ENCODE results near the gene GCLM. TPM values are rescaled to one million over a fixed set of nuclear protein-coding genes. Genes with fewer than 3 reads are reported as not detected.

GCLM gene
- total and polyA plus RNA-seq, 2 of the 4 experiments (the other 2 are of a cell fraction), result 15.5 to 20.1 TPM

DNA sequence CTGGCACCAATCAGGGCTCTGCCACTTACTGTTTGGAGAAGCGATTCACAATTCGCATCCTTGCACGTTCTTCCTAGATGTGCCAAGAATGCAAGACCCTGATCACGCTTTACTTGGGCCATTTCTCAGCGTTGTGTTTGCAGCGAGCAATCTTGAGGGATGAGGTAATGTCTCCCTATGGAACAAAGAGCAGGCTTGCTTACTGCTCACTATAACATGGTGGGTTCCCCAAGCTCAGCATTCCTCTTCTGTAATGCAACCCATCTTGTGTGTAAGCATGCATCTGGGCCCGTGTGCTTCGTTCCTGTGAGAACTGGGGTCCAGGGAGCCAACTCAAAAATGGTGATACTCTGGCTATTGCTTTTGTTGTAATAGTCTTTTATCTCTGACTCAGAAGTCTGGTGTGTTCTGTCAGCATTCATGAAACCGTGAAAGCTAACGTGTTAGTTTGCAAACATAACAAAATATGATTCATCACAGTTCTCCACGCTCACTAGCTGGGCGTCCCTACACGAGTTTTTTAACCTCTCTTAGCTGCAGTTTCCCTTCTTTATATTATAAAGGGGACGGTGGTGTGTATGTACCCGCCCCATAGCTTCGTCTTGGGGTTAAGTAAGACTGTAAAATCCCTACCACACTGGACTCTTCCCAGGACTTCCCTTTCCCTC lies 63.6 kb downstream of the GCLM start:
- peak overlapping the region; percentile 47 for H3K4ac ChIP-seq (ENCODE audit: low read depth, low read length)
- peak overlapping the region; percentile 41; the same call in 1 of the 2 replicates for H2AK5ac ChIP-seq (ENCODE audit: low read depth, low read length)
- no peaks in the 10 kb centered on the region for H3K27me3 ChIP-seq (ENCODE audit: control insufficient read depth, insufficient read depth, low read length)
- TF ChIP-seq RAD21 (IDR thresholded peaks at IDR 0.05; ENCODE audit: low read length) (no peak), POLR2A (IDR thresholded peaks at IDR 0.05; ENCODE audit: low read depth, low read length) (no peak), MAZ (IDR thresholded peaks at IDR 0.05; ENCODE audit: borderline replicate concordance, low read depth, low read length) (no peak), RFX5 (IDR thresholded peaks at IDR 0.05; ENCODE audit: low read depth, low read length) (no peak), FOS (IDR thresholded peaks at IDR 0.05; ENCODE audit: low read depth, low read length) (peak; percentile 75), CHD1 (IDR thresholded peaks at IDR 0.05; ENCODE audit: low read depth, low read length) (no peak), MXI1 (IDR thresholded peaks at IDR 0.05; ENCODE audit: borderline replicate concordance, low read depth, low read length) (peak; percentile 68), SMC3 (IDR thresholded peaks at IDR 0.05; ENCODE audit: low read depth, low read length) (no peak), BHLHE40 (IDR thresholded peaks at IDR 0.05; ENCODE audit: low read depth, low read length) (peak; percentile 92), CEBPB (IDR thresholded peaks at IDR 0.05; ENCODE audit: low read depth, low read length) (peak; percentile 67), MAFK (IDR thresholded peaks at IDR 0.05; ENCODE audit: low read depth, low read length) (peak; percentile 54)
- TF ChIP-seq, protein P1, sequence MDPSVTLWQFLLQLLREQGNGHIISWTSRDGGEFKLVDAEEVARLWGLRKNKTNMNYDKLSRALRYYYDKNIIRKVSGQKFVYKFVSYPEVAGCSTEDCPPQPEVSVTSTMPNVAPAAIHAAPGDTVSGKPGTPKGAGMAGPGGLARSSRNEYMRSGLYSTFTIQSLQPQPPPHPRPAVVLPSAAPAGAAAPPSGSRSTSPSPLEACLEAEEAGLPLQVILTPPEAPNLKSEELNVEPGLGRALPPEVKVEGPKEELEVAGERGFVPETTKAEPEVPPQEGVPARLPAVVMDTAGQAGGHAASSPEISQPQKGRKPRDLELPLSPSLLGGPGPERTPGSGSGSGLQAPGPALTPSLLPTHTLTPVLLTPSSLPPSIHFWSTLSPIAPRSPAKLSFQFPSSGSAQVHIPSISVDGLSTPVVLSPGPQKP (IDR thresholded peaks at IDR 0.05; ENCODE audit: borderline replicate concordance, low read depth, low read length), result no peak
- TF ChIP-seq, protein P2, sequence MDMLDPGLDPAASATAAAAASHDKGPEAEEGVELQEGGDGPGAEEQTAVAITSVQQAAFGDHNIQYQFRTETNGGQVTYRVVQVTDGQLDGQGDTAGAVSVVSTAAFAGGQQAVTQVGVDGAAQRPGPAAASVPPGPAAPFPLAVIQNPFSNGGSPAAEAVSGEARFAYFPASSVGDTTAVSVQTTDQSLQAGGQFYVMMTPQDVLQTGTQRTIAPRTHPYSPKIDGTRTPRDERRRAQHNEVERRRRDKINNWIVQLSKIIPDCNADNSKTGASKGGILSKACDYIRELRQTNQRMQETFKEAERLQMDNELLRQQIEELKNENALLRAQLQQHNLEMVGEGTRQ (IDR thresholded peaks at IDR 0.05; ENCODE audit: low read depth, low read length), result no peak
- ChIA-PET POLR2A (ENCODE audit: unreplicated experiment) (no interaction called here), CTCF (interaction anchor here (0.9 to 1.2 kb wide), 4 partner anchors 31 to 490 kb away, joined by 3 to 9 read pairs (median 4); partner anchors contain the start of gene GCLM)
- peak overlapping the region; percentile 63 for H2AK9ac ChIP-seq (replicated peaks; ENCODE audit: low read depth, low read length, poor library complexity)
- H4K5ac ChIP-seq (ENCODE audit: low read depth, low read length), result peak overlapping the region; percentile 53
- H3K9me3 ChIP-seq (ENCODE audit: control insufficient read depth, insufficient read depth, low read length), result no peaks in the 10 kb centered on the region
- peak overlapping the region; percentile 73 for H2BK120ac ChIP-seq (ENCODE audit: low read depth, low read length)
- H3K4me2 ChIP-seq (ENCODE audit: low read depth, low read length), result peak overlapping the region; percentile 89
- peak overlapping the region; percentile 68 for H3K56ac ChIP-seq (ENCODE audit: extremely low read depth, insufficient read depth, low read length)
- H3K4me3 ChIP-seq (ENCODE audit: insufficient read depth, low read depth, low read length), result peak overlapping the region; percentile 92
- H3K27ac ChIP-seq (ENCODE audit: insufficient read depth, low read length), result peak overlapping the region; percentile 89
- in situ Hi-C loops (cut with MboI; ENCODE audit: low sequenced_read_pairs), result no loop called here
- DNase-seq, result peak; percentile 94
- no TSS peak for BruUV-seq (replicated peaks)
- WGBS, 2 experiments (ENCODE audit: extremely low coverage in 2 of 2, insufficient read length in 1 of 2), result 37% methylated on average over 3 of the region's 16 CpGs; no CpG with 5 or more reads in 1 of the 2 experiments
- H4K20me1 ChIP-seq (ENCODE audit: insufficient read depth, low read length), result peaks cover 6% of the 10 kb centered on the region; the same call in 1 of the 2 replicates
- peak overlapping the region in 1 of 2 experiments; percentile 37; a peak in 3 of 4 replicates for H4K8ac ChIP-seq (ENCODE audit: low read depth in 2 of 2, low read length in 2 of 2)
- H3K23ac ChIP-seq (ENCODE audit: low read depth, low read length), result peak overlapping the region; percentile 49
- H2BK20ac ChIP-seq (ENCODE audit: low read depth, low read length), result peak overlapping the region; percentile 3
- peak overlapping the region; percentile 42 for H4K91ac ChIP-seq (ENCODE audit: insufficient read depth, low read depth, low read length)
- H2BK5ac ChIP-seq (ENCODE audit: low read depth, low read length, poor library complexity, severe bottlenecking), result peak overlapping the region; percentile 78
- H3K14ac ChIP-seq (replicated peaks; ENCODE audit: low read depth, low read length), result peak overlapping the region; percentile 61
- dilution Hi-C loops (cut with HindIII; ENCODE audit: low sequenced_read_pairs, unreplicated experiment), result no loop called here
- ATAC-seq (ENCODE audit: low read depth), result peak; percentile 16
- no peaks in the 10 kb centered on the region for H3K36me3 ChIP-seq (ENCODE audit: control insufficient read depth, insufficient read depth, low read length)
- peak overlapping the region; percentile 78 for H3K9ac ChIP-seq (ENCODE audit: low read depth, low read length)
- H2AFZ ChIP-seq (replicated peaks; ENCODE audit: low read length, poor library complexity), result peak overlapping the region; percentile 100
- H3K9me1 ChIP-seq (ENCODE audit: insufficient read depth, low read length), result peaks cover 10% of the 10 kb centered on the region; the same call in 1 of the 2 replicates
- intact Hi-C loops (cut with micrococcal nuclease), result loop anchor here (2.0 to 5.0 kb wide), 2 partner anchors 498 to 541 kb away; partner anchors contain the start of gene DR1
- no peaks in the 10 kb centered on the region for H3K79me1 ChIP-seq (ENCODE audit: low read depth in 1 of 2, low read length in 2 of 2)
- H2BK15ac ChIP-seq (ENCODE audit: low read depth, low read length), result peak overlapping the region; percentile 4; the same call in 1 of the 3 replicates
- H3K4me1 ChIP-seq (ENCODE audit: control insufficient read depth, insufficient read depth, low read length), result peaks cover 4% of the 10 kb centered on the region
- peak overlapping the region; percentile 38 for H3K18ac ChIP-seq (ENCODE audit: low read depth, low read length)
